Measurements from ENCODE around the gene STAG1.
"Not testable (repeated sequence)": the region's sequence is repeated elsewhere in the genome, so short reads cannot be mapped to it uniquely, and the experiment has no call there.

- TF ChIP-seq YY1 (IDR thresholded peaks at IDR 0.05; ENCODE audit: low read depth); CTCF (IDR thresholded peaks at IDR 0.05); RFX5 (IDR thresholded peaks at IDR 0.05; ENCODE audit: low read length); EP300 (IDR thresholded peaks at IDR 0.05; ENCODE audit: borderline replicate concordance in 1 of 2, low read depth in 1 of 2, low read length in 1 of 2); TEAD4 (IDR thresholded peaks at IDR 0.05; ENCODE audit: borderline replicate concordance, insufficient read depth); ZBTB33 (IDR thresholded peaks at IDR 0.05; ENCODE audit: borderline replicate concordance, low read depth); POLR2AphosphoS5 (IDR thresholded peaks at IDR 0.05; ENCODE audit: low read depth, low read length); RCOR1 (IDR thresholded peaks at IDR 0.05; ENCODE audit: low read length); FOXM1 (IDR thresholded peaks at IDR 0.05; ENCODE audit: low read depth); EZH2phosphoT487 (IDR thresholded peaks at IDR 0.05; ENCODE audit: borderline replicate concordance, low read depth): not testable (repeated sequence)
- TF ChIP-seq, protein P1, sequence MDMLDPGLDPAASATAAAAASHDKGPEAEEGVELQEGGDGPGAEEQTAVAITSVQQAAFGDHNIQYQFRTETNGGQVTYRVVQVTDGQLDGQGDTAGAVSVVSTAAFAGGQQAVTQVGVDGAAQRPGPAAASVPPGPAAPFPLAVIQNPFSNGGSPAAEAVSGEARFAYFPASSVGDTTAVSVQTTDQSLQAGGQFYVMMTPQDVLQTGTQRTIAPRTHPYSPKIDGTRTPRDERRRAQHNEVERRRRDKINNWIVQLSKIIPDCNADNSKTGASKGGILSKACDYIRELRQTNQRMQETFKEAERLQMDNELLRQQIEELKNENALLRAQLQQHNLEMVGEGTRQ (IDR thresholded peaks at IDR 0.05; ENCODE audit: borderline replicate concordance, low read depth, low read length) = not testable (repeated sequence)
- TF ChIP-seq, protein P2, sequence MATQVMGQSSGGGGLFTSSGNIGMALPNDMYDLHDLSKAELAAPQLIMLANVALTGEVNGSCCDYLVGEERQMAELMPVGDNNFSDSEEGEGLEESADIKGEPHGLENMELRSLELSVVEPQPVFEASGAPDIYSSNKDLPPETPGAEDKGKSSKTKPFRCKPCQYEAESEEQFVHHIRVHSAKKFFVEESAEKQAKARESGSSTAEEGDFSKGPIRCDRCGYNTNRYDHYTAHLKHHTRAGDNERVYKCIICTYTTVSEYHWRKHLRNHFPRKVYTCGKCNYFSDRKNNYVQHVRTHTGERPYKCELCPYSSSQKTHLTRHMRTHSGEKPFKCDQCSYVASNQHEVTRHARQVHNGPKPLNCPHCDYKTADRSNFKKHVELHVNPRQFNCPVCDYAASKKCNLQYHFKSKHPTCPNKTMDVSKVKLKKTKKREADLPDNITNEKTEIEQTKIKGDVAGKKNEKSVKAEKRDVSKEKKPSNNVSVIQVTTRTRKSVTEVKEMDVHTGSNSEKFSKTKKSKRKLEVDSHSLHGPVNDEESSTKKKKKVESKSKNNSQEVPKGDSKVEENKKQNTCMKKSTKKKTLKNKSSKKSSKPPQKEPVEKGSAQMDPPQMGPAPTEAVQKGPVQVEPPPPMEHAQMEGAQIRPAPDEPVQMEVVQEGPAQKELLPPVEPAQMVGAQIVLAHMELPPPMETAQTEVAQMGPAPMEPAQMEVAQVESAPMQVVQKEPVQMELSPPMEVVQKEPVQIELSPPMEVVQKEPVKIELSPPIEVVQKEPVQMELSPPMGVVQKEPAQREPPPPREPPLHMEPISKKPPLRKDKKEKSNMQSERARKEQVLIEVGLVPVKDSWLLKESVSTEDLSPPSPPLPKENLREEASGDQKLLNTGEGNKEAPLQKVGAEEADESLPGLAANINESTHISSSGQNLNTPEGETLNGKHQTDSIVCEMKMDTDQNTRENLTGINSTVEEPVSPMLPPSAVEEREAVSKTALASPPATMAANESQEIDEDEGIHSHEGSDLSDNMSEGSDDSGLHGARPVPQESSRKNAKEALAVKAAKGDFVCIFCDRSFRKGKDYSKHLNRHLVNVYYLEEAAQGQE (IDR thresholded peaks at IDR 0.05; ENCODE audit: low read depth, low read length) = not testable (repeated sequence)
Measured at GRCh38 chr3:136334726-136335125, 417.5 kb downstream of the STAG1 start.
